ENCODE data around the gene OR7G3. TPM values are rescaled to one million over a fixed set of nuclear protein-coding genes. Genes with fewer than 3 reads are reported as not detected.

OR7G3 gene
- total and polyA plus RNA-seq, 2 experiments from 2014 or later, result not detected

DNA sequence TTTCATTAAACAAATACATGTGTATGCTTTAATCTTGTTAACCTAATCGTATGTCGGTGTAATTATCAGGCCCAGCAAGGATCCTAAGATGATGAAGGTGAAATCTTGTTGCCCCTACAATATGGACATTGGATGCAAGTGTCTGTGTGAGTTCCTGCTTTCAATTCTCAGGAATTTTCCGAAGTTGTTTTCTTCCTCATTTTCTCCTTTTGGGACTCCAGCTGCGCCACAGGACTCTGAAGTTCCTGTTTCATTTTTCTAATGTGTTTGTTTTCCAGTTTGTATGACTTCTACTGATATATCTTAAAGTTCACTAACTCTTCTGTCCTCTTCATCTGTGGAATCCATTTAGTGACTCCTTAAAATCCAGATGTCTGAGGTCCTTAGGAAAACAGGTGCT, 40.1 kb upstream of the OR7G3 start:
- H3K36me3 ChIP-seq (replicated peaks; ENCODE audit: insufficient read depth, low read depth), result no peaks in the 10 kb centered on the region
- H3K9me2 ChIP-seq (replicated peaks; ENCODE audit: insufficient read depth), result no peaks in the 10 kb centered on the region
- no peaks in the 10 kb centered on the region for H3K4me1 ChIP-seq (ENCODE audit: insufficient read depth)
- H3K9me3 ChIP-seq (ENCODE audit: low read depth), result peaks cover 10% of the 10 kb centered on the region
- no peak for DNase-seq (ENCODE audit: low spot score)
- H3K4me2 ChIP-seq, result no peak overlapping the region
- no peak overlapping the region for H2AFZ ChIP-seq
- no peak overlapping the region for H3K4me3 ChIP-seq
- TF ChIP-seq EZH2phosphoT487 (IDR thresholded peaks at IDR 0.05; ENCODE audit: low read depth, severe bottlenecking, unreplicated experiment), result no peak
- TF ChIP-seq EZH2 (IDR thresholded peaks at IDR 0.05; ENCODE audit: borderline replicate concordance), result no peak
- TF ChIP-seq, protein P1, sequence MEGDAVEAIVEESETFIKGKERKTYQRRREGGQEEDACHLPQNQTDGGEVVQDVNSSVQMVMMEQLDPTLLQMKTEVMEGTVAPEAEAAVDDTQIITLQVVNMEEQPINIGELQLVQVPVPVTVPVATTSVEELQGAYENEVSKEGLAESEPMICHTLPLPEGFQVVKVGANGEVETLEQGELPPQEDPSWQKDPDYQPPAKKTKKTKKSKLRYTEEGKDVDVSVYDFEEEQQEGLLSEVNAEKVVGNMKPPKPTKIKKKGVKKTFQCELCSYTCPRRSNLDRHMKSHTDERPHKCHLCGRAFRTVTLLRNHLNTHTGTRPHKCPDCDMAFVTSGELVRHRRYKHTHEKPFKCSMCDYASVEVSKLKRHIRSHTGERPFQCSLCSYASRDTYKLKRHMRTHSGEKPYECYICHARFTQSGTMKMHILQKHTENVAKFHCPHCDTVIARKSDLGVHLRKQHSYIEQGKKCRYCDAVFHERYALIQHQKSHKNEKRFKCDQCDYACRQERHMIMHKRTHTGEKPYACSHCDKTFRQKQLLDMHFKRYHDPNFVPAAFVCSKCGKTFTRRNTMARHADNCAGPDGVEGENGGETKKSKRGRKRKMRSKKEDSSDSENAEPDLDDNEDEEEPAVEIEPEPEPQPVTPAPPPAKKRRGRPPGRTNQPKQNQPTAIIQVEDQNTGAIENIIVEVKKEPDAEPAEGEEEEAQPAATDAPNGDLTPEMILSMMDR (IDR thresholded peaks at IDR 0.05; ENCODE audit: poor library complexity), result no peak
- 98% methylated on average over 4 of the region's 4 CpGs for WGBS (ENCODE audit: low lambda C conversion rate, missing lambda C conversion rate)
- H3K79me2 ChIP-seq, result no peaks in the 10 kb centered on the region
- no peak overlapping the region for H3K27ac ChIP-seq
- no peaks in the 10 kb centered on the region for H3K27me3 ChIP-seq
- no peaks in the 10 kb centered on the region for H4K20me1 ChIP-seq (ENCODE audit: insufficient read depth, poor library complexity, severe bottlenecking)

DNA sequence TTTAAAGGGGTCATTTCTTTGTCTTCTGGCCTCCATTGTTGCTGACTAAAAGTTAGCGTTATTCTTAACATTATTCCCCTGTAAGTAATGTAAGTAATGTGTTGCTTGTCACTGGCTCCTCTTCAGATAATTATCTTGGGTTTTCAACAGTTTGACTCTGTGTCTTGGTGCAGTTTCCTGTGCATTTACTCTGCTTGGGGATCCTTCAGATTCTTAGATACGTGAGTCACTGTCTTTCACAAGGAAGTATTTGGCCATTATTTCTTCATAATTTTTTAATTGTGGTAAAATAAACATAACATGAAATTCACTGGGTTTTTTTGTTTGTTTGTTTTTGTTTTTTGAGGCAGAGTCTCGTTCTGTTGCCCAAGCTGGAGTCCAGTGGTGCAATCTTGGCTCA, 38.5 kb upstream of the OR7G3 start:
- H3K27ac ChIP-seq, result no peak overlapping the region
- no peak for DNase-seq (ENCODE audit: low spot score)
- H2AFZ ChIP-seq, result no peak overlapping the region
- H3K9me2 ChIP-seq (replicated peaks; ENCODE audit: insufficient read depth), result no peaks in the 10 kb centered on the region
- H3K36me3 ChIP-seq (replicated peaks; ENCODE audit: insufficient read depth, low read depth), result peaks cover 11% of the 10 kb centered on the region
- no peaks in the 10 kb centered on the region for H3K4me1 ChIP-seq (ENCODE audit: insufficient read depth)
- peaks cover 22% of the 10 kb centered on the region for H3K9me3 ChIP-seq (ENCODE audit: low read depth)
- H3K27me3 ChIP-seq, result no peaks in the 10 kb centered on the region
- WGBS (ENCODE audit: low lambda C conversion rate, missing lambda C conversion rate), result 98% methylated on average over 3 of the region's 3 CpGs
- H3K4me2 ChIP-seq, result no peak overlapping the region
- H3K4me3 ChIP-seq, result no peak overlapping the region
- no peaks in the 10 kb centered on the region for H4K20me1 ChIP-seq (ENCODE audit: insufficient read depth, poor library complexity, severe bottlenecking)
- no peak for TF ChIP-seq EZH2 (IDR thresholded peaks at IDR 0.05; ENCODE audit: borderline replicate concordance)
- H3K79me2 ChIP-seq, result no peaks in the 10 kb centered on the region

DNA sequence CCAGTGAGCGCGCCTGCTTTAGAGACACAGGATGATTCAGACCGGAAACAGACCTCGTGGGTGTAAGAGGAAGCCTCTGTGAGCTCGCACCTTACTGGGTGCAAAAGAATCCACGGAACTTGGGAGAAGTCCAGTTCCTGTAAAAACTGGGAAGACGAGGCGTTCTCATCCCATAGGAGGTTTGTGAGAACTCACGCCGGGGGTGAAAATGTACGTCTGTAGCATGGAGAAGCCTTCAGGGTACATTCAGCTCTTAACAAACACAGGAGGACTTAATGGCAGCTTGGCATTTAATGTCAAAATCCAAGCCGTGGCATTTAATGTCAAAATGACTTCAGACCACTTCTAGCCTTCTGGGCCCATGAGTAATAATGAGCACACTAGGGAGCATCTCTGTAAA, 34.7 kb upstream of the OR7G3 start:
- peaks cover 23% of the 10 kb centered on the region for H3K36me3 ChIP-seq (replicated peaks; ENCODE audit: insufficient read depth, low read depth)
- H3K9me3 ChIP-seq (ENCODE audit: low read depth), result peaks cover 28% of the 10 kb centered on the region
- TF ChIP-seq, protein P1 (IDR thresholded peaks at IDR 0.05; ENCODE audit: poor library complexity), result no peak
- no peak for TF ChIP-seq EZH2phosphoT487 (IDR thresholded peaks at IDR 0.05; ENCODE audit: low read depth, severe bottlenecking, unreplicated experiment)
- TF ChIP-seq EZH2 (IDR thresholded peaks at IDR 0.05; ENCODE audit: borderline replicate concordance), result no peak

DNA sequence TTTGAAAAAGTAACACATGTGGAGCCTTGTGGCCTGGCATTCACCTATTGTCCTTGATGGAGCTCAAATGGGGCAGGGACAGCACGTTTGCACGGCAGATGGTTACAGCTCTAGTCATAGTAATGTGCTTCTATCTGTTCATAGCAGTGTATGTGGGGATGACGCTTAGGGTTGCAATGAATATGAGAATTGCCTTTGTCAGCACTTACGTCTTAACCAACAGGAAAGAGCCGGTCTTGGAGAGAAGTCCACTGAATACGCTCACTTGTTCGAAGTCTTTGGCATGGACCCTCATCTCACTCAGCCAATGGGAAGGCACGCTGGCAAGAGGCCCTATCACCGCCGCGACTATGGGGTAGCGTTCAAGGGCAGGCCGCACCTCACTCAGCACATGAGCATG, 33.1 kb upstream of the OR7G3 start:
- H3K9me3 ChIP-seq (ENCODE audit: low read depth), result peaks cover 29% of the 10 kb centered on the region

More for the DNA sequence above, 34.7 kb upstream of the OR7G3 start:
- Histone ChIP-seq H3K4me1 (ENCODE audit: insufficient read depth) (no peaks in the 10 kb centered on the region), H3K27ac (no peak overlapping the region), H4K20me1 (ENCODE audit: insufficient read depth, poor library complexity, severe bottlenecking) (no peaks in the 10 kb centered on the region), H3K4me3 (no peak overlapping the region), H3K79me2 (peaks cover 4% of the 10 kb centered on the region), H3K27me3 (no peaks in the 10 kb centered on the region), H3K9me2 (replicated peaks; ENCODE audit: insufficient read depth) (no peaks in the 10 kb centered on the region), H3K4me2 (no peak overlapping the region), H2AFZ (no peak overlapping the region)
- WGBS (ENCODE audit: low lambda C conversion rate, missing lambda C conversion rate), result over 99% methylated on average over 12 of the region's 12 CpGs
- DNase-seq (ENCODE audit: low spot score), result no peak

More for the DNA sequence above, 33.1 kb upstream of the OR7G3 start:
- peaks cover 18% of the 10 kb centered on the region for H3K79me2 ChIP-seq
- no peak for TF ChIP-seq EZH2phosphoT487 (IDR thresholded peaks at IDR 0.05; ENCODE audit: low read depth, severe bottlenecking, unreplicated experiment)
- TF ChIP-seq, protein P1 (IDR thresholded peaks at IDR 0.05; ENCODE audit: poor library complexity), result no peak
- no peak for TF ChIP-seq EZH2 (IDR thresholded peaks at IDR 0.05; ENCODE audit: borderline replicate concordance)
- DNase-seq (ENCODE audit: low spot score), result no peak
- peaks cover 23% of the 10 kb centered on the region for H3K36me3 ChIP-seq (replicated peaks; ENCODE audit: insufficient read depth, low read depth)
- no peak overlapping the region for H3K4me3 ChIP-seq
- no peaks in the 10 kb centered on the region for H3K27me3 ChIP-seq
- H3K4me1 ChIP-seq (ENCODE audit: insufficient read depth), result no peaks in the 10 kb centered on the region
- no peaks in the 10 kb centered on the region for H3K9me2 ChIP-seq (replicated peaks; ENCODE audit: insufficient read depth)
- no peak overlapping the region for H3K4me2 ChIP-seq
- H3K27ac ChIP-seq, result no peak overlapping the region
- no peak overlapping the region for H2AFZ ChIP-seq
- WGBS (ENCODE audit: low lambda C conversion rate, missing lambda C conversion rate), result 97% methylated on average over 13 of the region's 13 CpGs
- H4K20me1 ChIP-seq (ENCODE audit: insufficient read depth, poor library complexity, severe bottlenecking), result no peaks in the 10 kb centered on the region
